ENCODE data around the gene TMSB4Y. TPM values are rescaled to one million over a fixed set of nuclear protein-coding genes. Genes with fewer than 3 reads are reported as not detected.

TMSB4Y gene
- total RNA-seq, 1 donor from 2014 or later = not detected

DNA sequence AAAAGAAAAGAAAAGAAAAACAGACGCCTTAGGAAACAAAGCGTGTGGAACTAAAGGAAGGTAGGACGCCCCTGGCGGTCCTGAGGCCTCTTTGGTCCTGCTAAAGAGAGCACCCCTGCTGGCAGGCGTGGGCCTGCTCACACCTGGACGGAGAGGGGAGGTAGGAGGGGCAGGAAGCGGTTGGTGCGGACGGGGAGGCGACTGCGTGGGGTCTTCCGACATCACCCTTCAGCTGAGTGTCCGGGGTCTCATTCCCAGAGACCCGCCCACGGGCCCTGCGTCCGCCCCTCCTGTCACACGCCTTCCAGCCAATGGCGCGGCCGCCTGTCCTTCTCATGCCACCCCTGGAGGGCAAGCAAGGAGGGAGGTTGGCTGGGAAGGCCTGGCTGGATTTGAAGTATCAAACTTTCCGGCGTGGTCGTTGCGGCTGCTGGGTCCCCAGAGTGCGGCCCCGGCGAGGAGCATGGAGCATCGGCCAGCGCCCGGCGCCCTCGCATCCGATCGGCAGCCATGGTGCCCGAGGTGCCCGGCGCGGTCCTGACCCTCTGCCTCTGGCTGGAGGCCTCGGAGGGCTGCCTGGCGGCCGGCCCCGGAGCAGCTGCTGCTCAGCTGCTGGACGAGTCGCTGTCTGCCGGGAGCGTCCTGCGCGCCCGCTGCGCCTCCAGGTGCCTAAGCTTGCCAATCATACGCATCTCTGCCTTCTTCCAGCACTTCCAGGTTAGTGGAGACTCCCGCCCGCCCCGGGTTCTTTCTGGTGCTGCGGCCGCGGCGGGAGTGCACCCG is 47.8 kb downstream of the TMSB4Y start:
- H3K27me3 Mint-ChIP-seq (ENCODE audit: low read depth) = no peaks in the 10 kb centered on the region
- no peaks in the 10 kb centered on the region for H3K9me3 Mint-ChIP-seq
- DNase-seq (ENCODE audit: low read depth, low spot score) = no peak
- no peak overlapping the region for H3K27ac Mint-ChIP-seq (ENCODE audit: unreplicated experiment)
- TF ChIP-seq CTCF (conservative IDR thresholded peaks at IDR 0.05) = no peak
- H3K36me3 Mint-ChIP-seq (ENCODE audit: low read depth) = no peaks in the 10 kb centered on the region
- H3K4me3 Mint-ChIP-seq = no peak overlapping the region
- H3K4me1 Mint-ChIP-seq = no peaks in the 10 kb centered on the region

DNA sequence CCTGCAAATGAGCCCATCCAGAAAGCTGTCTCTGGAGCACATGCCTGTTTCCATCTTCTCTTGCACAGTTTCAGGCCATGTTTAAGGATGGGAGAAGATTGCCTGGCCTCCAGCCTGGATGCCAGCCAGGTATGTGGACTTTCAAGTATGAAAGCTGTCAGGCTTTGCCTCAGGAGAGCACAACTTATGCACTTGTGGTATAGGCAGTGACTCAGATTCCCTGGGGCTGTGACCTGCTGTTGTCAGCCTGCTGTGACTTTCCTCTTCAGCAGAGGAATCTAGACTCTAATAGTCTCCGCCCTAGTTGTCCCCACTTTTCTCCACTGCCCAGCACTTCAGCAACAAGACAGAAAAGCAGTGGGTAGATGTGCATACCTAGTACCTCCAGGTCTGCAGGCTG is 51.0 kb downstream of the TMSB4Y start:
- H3K27me3 Mint-ChIP-seq (ENCODE audit: low read depth) = no peaks in the 10 kb centered on the region
- H3K27ac Mint-ChIP-seq (ENCODE audit: unreplicated experiment) = no peak overlapping the region
- no peak overlapping the region for H3K4me3 Mint-ChIP-seq

More for the DNA sequence above, 51.0 kb downstream of the TMSB4Y start:
- DNase-seq (ENCODE audit: low read depth, low spot score) = no peak
- no peaks in the 10 kb centered on the region for H3K4me1 Mint-ChIP-seq
- TF ChIP-seq CTCF (conservative IDR thresholded peaks at IDR 0.05) = no peak
- no peaks in the 10 kb centered on the region for H3K9me3 Mint-ChIP-seq
- no peaks in the 10 kb centered on the region for H3K36me3 Mint-ChIP-seq (ENCODE audit: low read depth)

Other genes with a start within 250 kb of the TMSB4Y start
- gene UTY, start 223.9 kb upstream of the TMSB4Y start, total RNA-seq = not detected in 2 replicates